Right lobe of liver (tissue), 4 donors: ENCODE measurements around the gene PTN.

Experiments used
- POLR2A ChIP-seq: fragments of 450-650 bp; IDR thresholded peaks from one replicate; pipeline ENCODE4 v1.6.1; 2017; ENCODE audit warnings: antibody characterized with exemption, mild to moderate bottlenecking
- TF ChIP-seq, protein P1 (sequence below), 4 donors: fragments of 200-600 bp in 3 of 4; fragments of 450-650 bp in 1 of 4; IDR thresholded peaks; one replicate each; pipeline versions ENCODE4 v1.5.1 to v1.8.0; 2016 to 2022; ENCODE audit warnings: antibody characterized with exemption in 4 of 4, mild to moderate bottlenecking in 2 of 4
- donor health status: DM: no; HTN: no; CAD: no.
- donor health status: DM: no; HTN: no; CAD: no.
- donor health status: DM: no; HTN: yes; CAD: no.

DNA sequence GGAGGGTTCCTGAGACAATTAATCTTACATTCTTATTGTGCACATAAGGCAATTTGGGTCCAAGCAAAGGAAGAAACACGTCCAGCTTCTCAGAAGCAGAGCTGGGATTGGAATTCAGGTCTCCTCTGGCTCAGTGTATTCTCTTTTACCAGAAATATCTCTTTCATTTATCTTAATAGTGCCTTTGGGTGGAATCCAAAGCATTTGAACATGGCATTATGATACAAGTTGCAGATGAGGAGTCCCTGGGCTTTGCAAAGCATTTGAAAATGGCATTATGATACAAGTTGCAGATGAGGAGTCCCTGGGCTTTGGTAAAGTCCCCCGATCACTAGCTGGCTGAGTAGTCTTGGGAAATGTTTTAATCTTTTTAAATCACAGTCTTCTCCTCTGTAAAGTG is 30.0 kb upstream of the PTN start:
- TF ChIP-seq, protein P1, sequence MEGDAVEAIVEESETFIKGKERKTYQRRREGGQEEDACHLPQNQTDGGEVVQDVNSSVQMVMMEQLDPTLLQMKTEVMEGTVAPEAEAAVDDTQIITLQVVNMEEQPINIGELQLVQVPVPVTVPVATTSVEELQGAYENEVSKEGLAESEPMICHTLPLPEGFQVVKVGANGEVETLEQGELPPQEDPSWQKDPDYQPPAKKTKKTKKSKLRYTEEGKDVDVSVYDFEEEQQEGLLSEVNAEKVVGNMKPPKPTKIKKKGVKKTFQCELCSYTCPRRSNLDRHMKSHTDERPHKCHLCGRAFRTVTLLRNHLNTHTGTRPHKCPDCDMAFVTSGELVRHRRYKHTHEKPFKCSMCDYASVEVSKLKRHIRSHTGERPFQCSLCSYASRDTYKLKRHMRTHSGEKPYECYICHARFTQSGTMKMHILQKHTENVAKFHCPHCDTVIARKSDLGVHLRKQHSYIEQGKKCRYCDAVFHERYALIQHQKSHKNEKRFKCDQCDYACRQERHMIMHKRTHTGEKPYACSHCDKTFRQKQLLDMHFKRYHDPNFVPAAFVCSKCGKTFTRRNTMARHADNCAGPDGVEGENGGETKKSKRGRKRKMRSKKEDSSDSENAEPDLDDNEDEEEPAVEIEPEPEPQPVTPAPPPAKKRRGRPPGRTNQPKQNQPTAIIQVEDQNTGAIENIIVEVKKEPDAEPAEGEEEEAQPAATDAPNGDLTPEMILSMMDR (IDR thresholded peaks at IDR 0.05) = no peak
- no peak for TF ChIP-seq POLR2A
